MCF 10A (cell line): Measurements from ENCODE around the gene OLFML3. TPM values are rescaled to one million over a fixed set of nuclear protein-coding genes. Genes with fewer than 3 reads are reported as not detected.

Experiments used
- BruUV-seq: library from RNA; stranded (reverse); fragments of 400-500 nt; replicated peaks from 2 replicates; lab custom pipeline; 2021; lab: Mats Ljungman, UMichigan
- CTCF ChIA-PET: fragments of 300-600 bp; sonication (Branson Sonifier 250); formaldehyde crosslinking; extraction: SDS; loops from one replicate; lab custom pipeline; 2021; ENCODE audit warnings: antibody characterized with exemption, inconsistent platforms; lab: Yijun Ruan, JAX
- POLR2A ChIA-PET: fragments of 300-600, 350-650 bp; sonication (Branson Sonifier 250); formaldehyde crosslinking; extraction: SDS; loops from one replicate; lab custom pipeline; 2020; ENCODE audit warnings: antibody characterized with exemption, inconsistent platforms; lab: Yijun Ruan, JAX
- DNase-seq: peaks from one replicate; pipeline ENCODE4 v3.0.0-alpha.2; 2018; ENCODE audit not compliant: unreplicated experiment
- H3K27ac Mint-ChIP-seq: one replicate; pipeline ENCODE4 v1.8.0; 2022; ENCODE audit warnings: mild to moderate bottlenecking, low read depth, mixed read lengths; ENCODE audit not compliant: unreplicated experiment
- H3K27me3 Mint-ChIP-seq: one replicate; pipeline ENCODE4 v1.8.0; 2022; ENCODE audit warnings: mixed read lengths; ENCODE audit not compliant: insufficient read depth, unreplicated experiment
- H3K36me3 Mint-ChIP-seq: one replicate; pipeline ENCODE4 v1.8.0; 2022; ENCODE audit warnings: mild to moderate bottlenecking, moderate library complexity, mixed read lengths; ENCODE audit not compliant: insufficient read depth, unreplicated experiment
- H3K4me1 Mint-ChIP-seq: one replicate; pipeline ENCODE4 v1.8.0; 2022; ENCODE audit warnings: mixed read lengths; ENCODE audit not compliant: insufficient read depth, unreplicated experiment
- H3K4me3 Mint-ChIP-seq: one replicate; pipeline ENCODE4 v1.8.0; 2022; ENCODE audit warnings: mild to moderate bottlenecking, moderate library complexity, mixed read lengths; ENCODE audit not compliant: unreplicated experiment
- H3K9me3 Mint-ChIP-seq: one replicate; pipeline ENCODE4 v1.8.0; 2022; ENCODE audit warnings: mixed read lengths; ENCODE audit not compliant: unreplicated experiment
- intact Hi-C: fragments of 100-400 bp; cut with micrococcal nuclease; formaldehyde crosslinking; loops from 2 replicates; pipeline ENCODE4 v1.14.1; 2022
- total RNA-seq: library from RNA; stranded (reverse); gene quantifications from 2 replicates; pipeline ENCODE4 v1.2.3, GENCODE V29; 2022
- TF ChIP-seq, protein P1 (sequence below): fragments of 200-600 bp; IDR thresholded peaks from one replicate; pipeline ENCODE4 v1.8.0; 2022; ENCODE audit warnings: antibody characterized with exemption, mild to moderate bottlenecking; ENCODE audit not compliant: unreplicated experiment

OLFML3 gene
- total RNA-seq, 1 experiment from 2014 or later = 0.30 TPM

DNA sequence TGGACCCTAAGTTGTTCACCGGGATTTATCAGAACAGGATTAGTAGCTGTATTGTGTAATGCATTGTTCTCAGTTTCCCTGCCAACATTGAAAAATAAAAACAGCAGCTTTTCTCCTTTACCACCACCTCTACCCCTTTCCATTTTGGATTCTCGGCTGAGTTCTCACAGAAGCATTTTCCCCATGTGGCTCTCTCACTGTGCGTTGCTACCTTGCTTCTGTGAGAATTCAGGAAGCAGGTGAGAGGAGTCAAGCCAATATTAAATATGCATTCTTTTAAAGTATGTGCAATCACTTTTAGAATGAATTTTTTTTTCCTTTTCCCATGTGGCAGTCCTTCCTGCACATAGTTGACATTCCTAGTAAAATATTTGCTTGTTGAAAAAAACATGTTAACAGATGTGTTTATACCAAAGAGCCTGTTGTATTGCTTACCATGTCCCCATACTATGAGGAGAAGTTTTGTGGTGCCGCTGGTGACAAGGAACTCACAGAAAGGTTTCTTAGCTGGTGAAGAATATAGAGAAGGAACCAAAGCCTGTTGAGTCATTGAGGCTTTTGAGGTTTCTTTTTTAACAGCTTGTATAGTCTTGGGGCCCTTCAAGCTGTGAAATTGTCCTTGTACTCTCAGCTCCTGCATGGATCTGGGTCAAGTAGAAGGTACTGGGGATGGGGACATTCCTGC lies 3.9 kb upstream of the OLFML3 start:
- no peak overlapping the region for H3K27ac Mint-ChIP-seq
- CTCF ChIA-PET = interaction anchor here (0.5 to 12.1 kb wide), 6 partner anchors 11 to 644 kb away, joined by 3 to 176 read pairs (median 4); no protein-coding TSS in a partner anchor
- no peaks in the 10 kb centered on the region for H3K9me3 Mint-ChIP-seq
- POLR2A ChIA-PET = interaction anchor here (0.6 kb wide), 1 partner anchor 1601 kb away, joined by 3 read pairs; no protein-coding TSS in a partner anchor
- H3K4me1 Mint-ChIP-seq = peaks cover 6% of the 10 kb centered on the region
- no peaks in the 10 kb centered on the region for H3K27me3 Mint-ChIP-seq
- TF ChIP-seq, protein P1, sequence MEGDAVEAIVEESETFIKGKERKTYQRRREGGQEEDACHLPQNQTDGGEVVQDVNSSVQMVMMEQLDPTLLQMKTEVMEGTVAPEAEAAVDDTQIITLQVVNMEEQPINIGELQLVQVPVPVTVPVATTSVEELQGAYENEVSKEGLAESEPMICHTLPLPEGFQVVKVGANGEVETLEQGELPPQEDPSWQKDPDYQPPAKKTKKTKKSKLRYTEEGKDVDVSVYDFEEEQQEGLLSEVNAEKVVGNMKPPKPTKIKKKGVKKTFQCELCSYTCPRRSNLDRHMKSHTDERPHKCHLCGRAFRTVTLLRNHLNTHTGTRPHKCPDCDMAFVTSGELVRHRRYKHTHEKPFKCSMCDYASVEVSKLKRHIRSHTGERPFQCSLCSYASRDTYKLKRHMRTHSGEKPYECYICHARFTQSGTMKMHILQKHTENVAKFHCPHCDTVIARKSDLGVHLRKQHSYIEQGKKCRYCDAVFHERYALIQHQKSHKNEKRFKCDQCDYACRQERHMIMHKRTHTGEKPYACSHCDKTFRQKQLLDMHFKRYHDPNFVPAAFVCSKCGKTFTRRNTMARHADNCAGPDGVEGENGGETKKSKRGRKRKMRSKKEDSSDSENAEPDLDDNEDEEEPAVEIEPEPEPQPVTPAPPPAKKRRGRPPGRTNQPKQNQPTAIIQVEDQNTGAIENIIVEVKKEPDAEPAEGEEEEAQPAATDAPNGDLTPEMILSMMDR = no peak
- DNase-seq = no peak
- peaks cover 45% of the 10 kb centered on the region for H3K36me3 Mint-ChIP-seq
- no TSS peak for BruUV-seq
- intact Hi-C loops = loop anchor here (10.0 kb wide), 1 partner anchor 141 kb away; no protein-coding TSS in a partner anchor
- no peak overlapping the region for H3K4me3 Mint-ChIP-seq

DNA sequence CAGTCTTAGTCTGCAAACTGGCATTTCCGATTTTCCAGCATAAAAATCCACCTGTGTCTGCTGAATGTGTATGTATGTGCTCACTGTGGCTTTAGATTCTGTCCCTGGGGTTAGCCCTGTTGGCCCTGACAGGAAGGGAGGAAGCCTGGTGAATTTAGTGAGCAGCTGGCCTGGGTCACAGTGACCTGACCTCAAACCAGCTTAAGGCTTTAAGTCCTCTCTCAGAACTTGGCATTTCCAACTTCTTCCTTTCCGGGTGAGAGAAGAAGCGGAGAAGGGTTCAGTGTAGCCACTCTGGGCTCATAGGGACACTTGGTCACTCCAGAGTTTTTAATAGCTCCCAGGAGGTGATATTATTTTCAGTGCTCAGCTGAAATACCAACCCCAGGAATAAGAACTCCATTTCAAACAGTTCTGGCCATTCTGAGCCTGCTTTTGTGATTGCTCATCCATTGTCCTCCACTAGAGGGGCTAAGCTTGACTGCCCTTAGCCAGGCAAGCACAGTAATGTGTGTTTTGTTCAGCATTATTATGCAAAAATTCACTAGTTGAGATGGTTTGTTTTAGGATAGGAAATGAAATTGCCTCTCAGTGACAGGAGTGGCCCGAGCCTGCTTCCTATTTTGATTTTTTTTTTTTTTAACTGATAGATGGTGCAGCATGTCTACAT lies 2.5 kb upstream of the OLFML3 start:
- TF ChIP-seq, protein P1 = no peak
- Mint-ChIP-seq H3K36me3 (peaks cover 35% of the 10 kb centered on the region), H3K4me1 (peaks cover 10% of the 10 kb centered on the region), H3K4me3 (no peak overlapping the region), H3K27me3 (no peaks in the 10 kb centered on the region), H3K27ac (no peak overlapping the region), H3K9me3 (no peaks in the 10 kb centered on the region)
- ChIA-PET POLR2A (interaction anchor here (0.9 to 2.2 kb wide), 2 partner anchors 73 to 306 kb away, joined by 3 to 9 read pairs; no protein-coding TSS in a partner anchor), CTCF (interaction anchor here (0.6 to 12.1 kb wide), 12 partner anchors 13 to 981 kb away, joined by 3 to 176 read pairs (median 6); no protein-coding TSS in a partner anchor)
- intact Hi-C loops = loop anchor here (10.0 kb wide), 1 partner anchor 142 kb away; no protein-coding TSS in a partner anchor
- BruUV-seq = no TSS peak
- DNase-seq = no peak

DNA sequence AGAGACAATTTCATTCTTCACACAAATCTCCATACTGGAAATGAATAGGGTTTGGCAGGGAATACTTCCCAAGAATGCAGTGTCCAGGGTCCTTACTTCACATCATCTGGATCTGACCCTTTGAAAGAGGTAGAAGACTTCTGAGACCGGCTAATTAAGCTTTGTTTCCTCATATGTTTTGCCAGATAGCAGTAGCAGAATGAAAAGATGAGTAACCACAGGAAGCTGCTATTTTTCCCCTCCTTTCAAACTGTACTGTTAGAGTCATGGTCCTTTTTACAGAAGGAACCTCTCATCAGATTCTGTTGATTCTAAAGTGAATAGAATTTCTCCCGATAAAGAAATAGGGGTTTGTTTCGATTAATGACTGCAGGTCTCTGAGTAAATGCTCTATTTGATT lies 1.4 kb upstream of the OLFML3 start:
- BruUV-seq = no TSS peak

More for the DNA sequence above, 1.4 kb upstream of the OLFML3 start:
- Mint-ChIP-seq H3K27me3 (no peaks in the 10 kb centered on the region), H3K27ac (no peak overlapping the region), H3K4me1 (peaks cover 21% of the 10 kb centered on the region), H3K4me3 (no peak overlapping the region), H3K9me3 (no peaks in the 10 kb centered on the region), H3K36me3 (peaks cover 24% of the 10 kb centered on the region)
- POLR2A ChIA-PET = interaction anchor here (2.2 kb wide), 1 partner anchor 305 kb away, joined by 9 read pairs; no protein-coding TSS in a partner anchor
- TF ChIP-seq, protein P1 = no peak
- no peak for DNase-seq
- CTCF ChIA-PET = interaction anchor here (0.6 to 12.1 kb wide), 19 partner anchors 12 to 720 kb away, joined by 3 to 176 read pairs (median 5); no protein-coding TSS in a partner anchor
- intact Hi-C loops = loop anchor here (1.0 to 10.0 kb wide), 6 partner anchors 115 to 368 kb away; no protein-coding TSS in a partner anchor
